Measurements from ENCODE around the gene EIF5A.

The EIF5A gene

DNA sequence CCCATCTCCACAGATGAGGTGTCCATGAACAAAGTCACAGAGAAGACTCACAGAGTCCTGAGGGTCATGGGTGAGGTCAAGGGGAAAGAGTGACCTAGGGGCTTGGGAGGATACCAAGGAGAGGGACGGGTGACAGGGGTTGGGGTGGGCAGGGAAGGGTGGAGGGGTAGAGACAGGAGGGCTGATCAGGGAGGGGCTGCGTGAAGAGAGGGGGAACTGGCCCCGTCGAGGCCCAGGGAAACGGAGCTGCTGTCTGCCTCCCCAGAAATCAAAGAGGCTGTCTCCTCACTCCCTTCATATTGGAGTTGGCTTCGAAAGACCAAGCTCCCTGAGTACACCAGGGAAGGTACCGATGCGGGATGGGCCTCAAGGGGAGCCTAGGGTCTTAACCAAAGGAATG lies 48.1 kb downstream of the EIF5A start:
- H3K4me3 ChIP-seq (ENCODE audit: low read length): no peak overlapping the region
- TF ChIP-seq, protein P1, sequence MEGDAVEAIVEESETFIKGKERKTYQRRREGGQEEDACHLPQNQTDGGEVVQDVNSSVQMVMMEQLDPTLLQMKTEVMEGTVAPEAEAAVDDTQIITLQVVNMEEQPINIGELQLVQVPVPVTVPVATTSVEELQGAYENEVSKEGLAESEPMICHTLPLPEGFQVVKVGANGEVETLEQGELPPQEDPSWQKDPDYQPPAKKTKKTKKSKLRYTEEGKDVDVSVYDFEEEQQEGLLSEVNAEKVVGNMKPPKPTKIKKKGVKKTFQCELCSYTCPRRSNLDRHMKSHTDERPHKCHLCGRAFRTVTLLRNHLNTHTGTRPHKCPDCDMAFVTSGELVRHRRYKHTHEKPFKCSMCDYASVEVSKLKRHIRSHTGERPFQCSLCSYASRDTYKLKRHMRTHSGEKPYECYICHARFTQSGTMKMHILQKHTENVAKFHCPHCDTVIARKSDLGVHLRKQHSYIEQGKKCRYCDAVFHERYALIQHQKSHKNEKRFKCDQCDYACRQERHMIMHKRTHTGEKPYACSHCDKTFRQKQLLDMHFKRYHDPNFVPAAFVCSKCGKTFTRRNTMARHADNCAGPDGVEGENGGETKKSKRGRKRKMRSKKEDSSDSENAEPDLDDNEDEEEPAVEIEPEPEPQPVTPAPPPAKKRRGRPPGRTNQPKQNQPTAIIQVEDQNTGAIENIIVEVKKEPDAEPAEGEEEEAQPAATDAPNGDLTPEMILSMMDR (conservative IDR thresholded peaks at IDR 0.05; ENCODE audit: low read length): no peak
- DNase-seq (ENCODE audit: low read depth): no peak

DNA sequence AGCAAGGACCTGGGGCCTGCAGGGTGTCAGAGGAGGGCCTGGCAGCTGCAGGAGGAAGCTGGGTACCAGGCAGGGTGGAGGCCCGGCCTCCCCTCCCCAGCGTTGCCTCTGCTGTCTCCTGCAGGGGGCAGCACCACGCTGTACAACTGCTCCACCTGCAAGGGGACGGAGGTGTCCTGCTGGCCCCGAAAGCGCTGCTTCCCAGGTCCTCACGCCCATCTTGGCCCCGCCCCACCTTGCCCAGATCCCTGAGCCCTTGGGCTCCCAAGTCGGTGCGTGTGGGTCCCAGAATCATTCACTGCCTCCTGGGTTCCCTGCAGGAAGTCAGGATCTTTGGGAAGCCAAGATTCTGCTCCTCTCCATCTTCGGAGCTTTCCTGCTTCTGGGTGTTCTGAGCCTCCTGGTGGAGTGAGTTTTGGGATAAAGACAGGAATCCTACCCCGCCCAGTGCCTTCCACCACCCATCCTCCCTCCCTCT lies 48.7 kb downstream of the EIF5A start:
- peak; percentile 56 for DNase-seq (ENCODE audit: low read depth)
- no peak overlapping the region for H3K4me3 ChIP-seq (ENCODE audit: low read length)
- TF ChIP-seq, protein P1 (conservative IDR thresholded peaks at IDR 0.05; ENCODE audit: low read length): peak; percentile 74

DNA sequence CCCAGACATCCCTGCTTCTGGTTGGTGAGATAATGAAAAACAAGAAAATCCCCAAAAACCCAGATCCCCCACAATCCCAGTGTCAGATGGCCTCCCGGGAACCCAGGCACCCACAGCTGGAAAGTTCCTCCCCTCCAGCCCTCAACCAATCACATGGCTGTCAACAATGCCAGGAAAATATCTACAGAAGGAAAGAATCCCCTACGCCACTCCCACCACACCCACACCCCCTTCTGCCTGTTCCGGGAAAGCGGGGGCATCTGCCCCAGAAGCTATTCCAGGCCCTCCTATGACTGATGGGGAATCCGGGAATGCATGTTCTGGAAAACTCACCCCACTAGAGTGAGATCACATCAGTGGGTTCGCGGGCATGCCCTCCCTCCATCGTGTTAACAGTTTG lies 49.3 kb downstream of the EIF5A start:
- peak; percentile 34 for DNase-seq (ENCODE audit: low read depth)
- H3K4me3 ChIP-seq (ENCODE audit: low read length): no peak overlapping the region
- TF ChIP-seq, protein P1 (conservative IDR thresholded peaks at IDR 0.05; ENCODE audit: low read length): no peak

DNA sequence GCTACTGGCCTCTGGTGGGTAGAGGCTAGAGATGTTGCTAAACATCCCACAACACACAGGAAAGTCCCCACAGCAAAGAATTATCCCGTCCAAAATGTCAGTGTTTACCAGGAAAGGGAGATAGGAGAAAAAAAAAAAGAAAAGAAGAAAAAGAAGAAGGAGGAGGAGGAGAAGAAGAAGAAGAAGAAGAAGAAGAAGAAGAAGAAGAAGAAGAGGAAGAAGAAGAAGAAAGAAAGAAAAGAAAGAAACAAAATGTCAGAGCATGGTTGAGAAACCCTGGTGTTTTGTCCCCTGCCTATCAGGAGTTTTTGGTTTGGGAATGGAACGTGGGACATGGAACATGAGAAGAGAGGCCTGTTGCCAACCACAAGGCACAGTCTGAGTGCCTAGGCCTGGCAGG lies 50.0 kb downstream of the EIF5A start:
- TF ChIP-seq, protein P1 (conservative IDR thresholded peaks at IDR 0.05; ENCODE audit: low read length): no peak
- H3K4me3 ChIP-seq (ENCODE audit: low read length): no peak overlapping the region
- no peak for DNase-seq (ENCODE audit: low read depth)

DNA sequence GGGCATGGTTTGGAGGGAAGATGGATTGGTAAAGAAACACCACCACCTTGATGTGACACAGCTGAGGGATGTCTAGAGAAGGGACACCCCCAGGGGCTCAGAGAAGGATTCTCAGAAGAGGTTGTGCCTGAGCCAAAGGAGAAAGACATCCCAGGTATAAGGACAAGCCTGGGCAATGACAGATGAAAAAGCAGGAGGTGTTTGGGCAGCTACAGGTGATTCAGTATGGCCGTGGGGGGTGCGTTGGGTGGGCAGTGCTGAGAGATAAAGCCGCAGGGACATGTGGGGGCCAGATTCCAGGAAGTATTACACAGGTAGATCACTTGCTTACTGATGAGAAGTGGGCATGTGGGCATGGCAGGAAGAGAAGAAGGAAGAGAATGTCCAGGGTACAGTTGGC lies 54.5 kb downstream of the EIF5A start:
- no peak for DNase-seq (ENCODE audit: low read depth)
- TF ChIP-seq, protein P1 (conservative IDR thresholded peaks at IDR 0.05; ENCODE audit: low read length): no peak
- H3K4me3 ChIP-seq (ENCODE audit: low read length): no peak overlapping the region

Measured in AG10803 (cell line).